GM21825 (cell line): ENCODE results near the gene HADHB.
"Not testable (repeated sequence)": the region's sequence is repeated elsewhere in the genome, so short reads cannot be mapped to it uniquely, and the experiment has no call there.

ENCODE experiments used
- ATAC-seq: cut with Tn5 transposase; IDR thresholded peaks from one replicate; pipeline ENCODE4 v1.9.1; 2021; ENCODE audit warnings: mild to moderate bottlenecking, moderate library complexity; ENCODE audit not compliant: unreplicated experiment

Gene HADHB

DNA sequence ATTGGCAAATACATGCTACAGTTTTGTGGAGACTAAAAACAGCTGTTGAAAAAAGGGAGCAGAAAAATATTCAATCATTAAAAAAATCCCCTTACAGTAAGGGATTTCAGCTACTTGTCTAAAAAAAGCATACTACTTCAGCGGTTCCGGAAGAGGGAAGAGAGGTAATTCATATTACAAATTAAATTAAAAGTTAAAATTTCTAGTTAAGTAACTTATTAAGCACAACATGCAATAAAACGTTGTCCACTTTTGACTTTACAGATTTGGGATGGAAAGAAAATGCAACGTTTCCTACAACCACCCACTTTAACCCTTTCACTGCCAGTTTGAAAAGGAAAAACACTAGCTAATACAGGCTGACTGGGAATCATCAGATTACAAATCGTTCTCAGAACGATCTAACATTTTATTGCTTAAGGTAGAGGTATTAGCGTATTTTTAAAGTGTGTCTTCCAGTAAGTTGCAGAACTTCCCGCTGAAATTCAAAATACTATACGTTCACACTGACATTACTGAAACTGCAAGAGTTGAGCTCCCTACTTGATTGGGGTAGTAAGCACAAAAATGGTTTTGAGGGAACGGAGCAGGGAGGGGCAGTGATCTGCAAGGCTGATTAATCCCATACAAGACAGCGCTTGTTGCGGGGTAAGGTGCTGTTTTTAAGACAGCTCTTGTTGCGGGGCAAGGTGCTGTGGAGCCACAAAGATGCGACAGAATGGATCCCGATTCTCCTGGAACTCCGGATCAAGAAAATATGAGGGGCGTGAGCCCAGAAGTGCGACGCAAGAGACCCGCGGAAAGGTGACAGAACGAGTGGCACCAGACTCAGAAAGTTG lies 1.1 kb upstream of the HADHB start:
- ATAC-seq, result no peak

- peak; percentile 13 for ATAC-seq
Measured at GRCh38 chr2:26245231-26245732, 543 bp downstream of the HADHB start.

- ATAC-seq, result peak; percentile 54
Measured at GRCh38 chr2:26245810-26246209, 1.1 kb downstream of the HADHB start.

- no peak for ATAC-seq
Measured at GRCh38 chr2:26246818-26247217, 2.1 kb downstream of the HADHB start.

DNA sequence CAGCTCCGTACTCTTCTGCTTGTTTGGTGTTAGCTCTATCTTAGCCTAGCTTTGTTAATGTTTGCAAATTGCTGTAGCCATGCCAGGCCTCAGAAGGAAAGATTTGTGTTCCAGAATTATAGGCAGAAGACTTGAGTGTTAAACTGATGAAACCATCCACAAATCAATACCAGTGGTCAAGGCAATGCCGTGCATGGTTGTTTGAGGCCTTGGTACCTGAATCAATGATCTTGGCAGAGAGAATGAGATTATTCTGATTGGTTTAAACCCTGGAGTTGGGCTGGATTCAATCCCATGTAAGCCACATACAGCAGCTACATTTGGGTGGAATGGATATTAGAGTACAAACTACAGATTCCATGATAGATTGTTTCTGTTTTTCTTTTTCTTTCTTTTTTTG lies 4.9 kb downstream of the HADHB start:
- no peak for ATAC-seq

DNA sequence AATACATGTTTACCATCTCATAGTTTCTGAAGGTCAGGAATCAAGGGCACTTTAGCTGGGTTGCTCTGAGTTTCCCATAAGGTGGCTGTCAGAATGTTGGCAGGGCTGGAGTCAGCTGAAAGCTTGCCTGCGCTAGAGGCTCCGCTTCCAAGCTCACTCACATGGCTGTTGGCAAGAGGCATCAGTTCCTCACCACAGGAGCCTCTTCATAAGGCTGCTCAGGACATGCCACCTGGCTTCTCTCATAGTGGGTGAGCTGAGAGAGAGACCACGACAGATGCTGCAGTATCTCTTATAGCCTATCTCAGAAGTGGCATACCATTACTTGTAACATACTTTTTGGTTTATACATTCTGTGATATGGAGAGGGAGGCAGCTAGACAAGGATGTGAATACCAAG lies 7.2 kb downstream of the HADHB start:
- ATAC-seq, result no peak

- no peak for ATAC-seq
Measured at GRCh38 chr2:26255759-26256384, 11.1 kb downstream of the HADHB start.

GRCh38 chr2:26258836-26259235 lies 14.1 kb downstream of the HADHB start:
- ATAC-seq, result not testable (repeated sequence)

DNA sequence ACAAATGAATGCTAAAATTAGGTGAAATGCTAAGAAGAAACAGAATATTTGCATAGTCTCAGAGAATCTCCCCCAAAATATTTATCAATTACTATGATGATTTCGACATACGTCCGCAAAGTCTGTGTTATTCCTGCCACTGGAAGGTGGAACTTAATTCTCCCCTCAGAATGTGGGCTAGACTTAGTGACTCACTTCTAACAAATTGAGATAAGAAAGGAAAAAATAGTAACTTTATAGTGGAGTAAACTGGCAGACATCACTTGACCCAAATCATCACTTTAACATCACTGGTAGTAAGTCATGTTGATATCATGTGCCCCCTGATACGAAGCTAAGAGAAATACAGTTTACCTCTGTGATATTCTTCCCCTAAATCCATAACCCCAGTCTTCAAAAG lies 23.5 kb downstream of the HADHB start:
- no peak for ATAC-seq

- not testable (repeated sequence) for ATAC-seq
Measured at GRCh38 chr2:26268670-26269385, 24.1 kb downstream of the HADHB start.

GRCh38 chr2:26269571-26270158 lies 24.9 kb downstream of the HADHB start:
- ATAC-seq, result no peak

DNA sequence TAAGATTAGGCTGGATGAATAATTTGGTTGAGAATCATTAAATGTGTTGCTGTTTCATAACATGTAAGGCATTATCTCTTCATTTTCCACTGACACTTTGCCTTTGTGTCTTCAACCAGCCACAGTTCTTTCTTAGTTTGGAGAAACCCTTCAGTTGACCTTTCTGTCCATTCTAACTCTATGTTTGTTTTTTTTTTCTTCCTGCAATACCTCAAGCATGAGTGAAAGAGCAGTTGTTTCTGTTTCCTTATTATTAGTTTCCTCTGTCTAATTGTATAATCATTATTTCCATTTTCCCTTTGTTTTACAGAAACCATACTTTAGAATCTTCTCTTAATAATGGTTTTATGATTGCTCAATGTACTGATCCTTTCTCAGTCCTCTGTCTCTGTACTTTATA lies 25.6 kb downstream of the HADHB start:
- ATAC-seq, result no peak

- no peak for ATAC-seq
Measured at GRCh38 chr2:26273501-26273900, 28.8 kb downstream of the HADHB start.

DNA sequence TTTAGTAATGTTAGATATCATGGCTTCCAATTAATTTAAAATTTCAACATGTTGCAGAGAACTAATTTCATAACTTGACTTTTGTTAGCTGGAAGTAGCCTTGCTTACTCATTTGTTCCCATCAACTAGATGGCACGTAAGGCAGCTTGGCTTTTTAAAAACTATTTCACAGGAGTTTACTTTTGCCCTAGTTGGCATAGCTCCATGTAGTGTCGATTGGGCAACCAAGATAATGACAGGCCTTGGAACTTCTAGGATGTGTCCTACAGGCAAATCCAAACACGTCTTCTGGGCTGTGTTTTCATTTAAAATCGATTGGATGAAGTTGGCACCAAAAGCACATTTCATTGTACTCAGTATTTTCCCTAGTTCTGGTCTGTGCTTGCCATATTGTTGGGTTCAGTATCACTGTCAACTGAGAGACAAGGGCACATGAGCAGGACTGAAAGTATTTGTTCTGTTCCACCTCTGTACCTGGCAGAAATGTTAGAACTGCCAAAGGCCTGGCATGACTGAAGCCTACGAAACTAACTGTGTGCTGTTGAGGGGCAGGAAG lies 29.4 kb downstream of the HADHB start:
- ATAC-seq, result no peak

GRCh38 chr2:26276484-26277227 lies 31.9 kb downstream of the HADHB start:
- ATAC-seq, result no peak

DNA sequence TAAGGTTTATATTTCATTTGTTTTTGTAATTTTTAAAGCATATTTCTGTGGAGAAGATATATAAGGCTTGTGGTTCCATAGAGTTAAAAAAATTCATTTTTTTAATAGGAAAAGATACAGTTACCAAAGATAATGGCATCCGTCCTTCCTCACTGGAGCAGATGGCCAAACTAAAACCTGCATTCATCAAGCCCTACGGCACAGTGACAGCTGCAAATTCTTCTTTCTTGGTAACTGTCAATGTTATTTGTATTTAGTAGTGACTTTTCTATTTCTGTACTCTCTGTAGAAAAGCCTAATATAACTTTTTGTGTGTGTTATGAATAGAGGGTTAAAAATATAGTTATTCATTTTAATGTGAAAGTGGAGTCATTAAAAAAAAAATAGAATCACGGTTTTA lies 35.1 kb downstream of the HADHB start:
- ATAC-seq, result no peak

- ATAC-seq, result no peak
Measured at GRCh38 chr2:26281226-26281625, 36.5 kb downstream of the HADHB start.

- ATAC-seq, result no peak
Measured at GRCh38 chr2:26283606-26284005, 38.9 kb downstream of the HADHB start.

GRCh38 chr2:26284132-26284531 lies 39.4 kb downstream of the HADHB start:
- no peak for ATAC-seq

DNA sequence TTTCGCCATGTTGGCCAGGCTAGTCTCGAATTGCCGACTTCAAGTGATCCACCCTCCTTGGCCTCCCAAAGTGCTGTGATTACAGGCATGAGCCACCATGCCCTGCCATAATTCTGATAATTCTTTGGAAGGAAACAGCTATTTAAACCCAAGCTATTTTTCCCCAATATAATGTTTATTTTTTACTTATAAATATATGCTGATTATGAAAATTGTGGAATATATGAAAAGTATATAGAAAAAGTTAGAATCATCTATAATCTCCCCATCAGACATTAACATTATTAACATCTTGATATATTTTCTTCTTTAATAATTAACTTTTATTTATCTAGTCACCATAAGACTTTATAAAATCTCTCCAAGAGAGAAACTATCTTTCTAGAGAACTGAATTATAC lies 41.2 kb downstream of the HADHB start:
- no peak for ATAC-seq
